Prostate gland (tissue), 2 donors: ENCODE measurements around the gene HYCC1. TPM values are rescaled to one million over a fixed set of nuclear protein-coding genes. Genes with fewer than 3 reads are reported as not detected.
"Not testable (repeated sequence)": the region's sequence is repeated elsewhere in the genome, so short reads cannot be mapped to it uniquely, and the experiment has no call there.

Experiments
- DNase-seq: peaks from one replicate; pipeline ENCODE4 v3.0.0-alpha.2; 2019; ENCODE audit warnings: low spot score
- H3K27ac ChIP-seq, 2 donors: fragments of 200-600 bp; sonication (generic); 2 replicates each; pipeline ENCODE4 v1.5.1; 2017 to 2019
- H3K27me3 ChIP-seq: fragments of 200-600 bp; sonication (generic); replicated peaks from 2 replicates; pipeline ENCODE4 v1.5.1; 2019; ENCODE audit not compliant: insufficient read depth
- H3K36me3 ChIP-seq, 2 donors: fragments of 200-600 bp; sonication (generic); 1 replicate in 1 of 2; 2 replicates in 1 of 2; pipeline versions ENCODE4 v1.5.1 to v1.8.1; 2017 to 2019
- H3K4me1 ChIP-seq: fragments of 200-600 bp; sonication (generic); replicated peaks from 2 replicates; pipeline ENCODE4 v1.5.1; 2019
- H3K4me3 ChIP-seq, 2 donors: fragments of 200-600 bp; sonication (generic); 2 replicates each; pipeline ENCODE4 v1.5.1; 2017 to 2019
- H3K9me3 ChIP-seq: fragments of 200-600 bp; sonication (generic); 2 replicates; pipeline ENCODE4 v1.5.1; 2017
- CTCF ChIP-seq, 4 experiments: fragments of 200-600 bp in 2 of 4; fragments of 450-650 bp in 2 of 4; sonication (generic) in 2 of 4; IDR thresholded peaks; 1 replicate in 3 of 4; 2 replicates in 1 of 4; pipeline ENCODE4 v1.5.1; 2016 to 2019; ENCODE audit warnings: antibody characterized with exemption in 4 of 4, mild to moderate bottlenecking in 2 of 4, moderate library complexity in 2 of 4
- POLR2A ChIP-seq: fragments of 450-650 bp; IDR thresholded peaks from one replicate; pipeline ENCODE4 v1.6.1; 2016; ENCODE audit warnings: antibody characterized with exemption, mild to moderate bottlenecking
- POLR2AphosphoS5 ChIP-seq: sonication (generic); formaldehyde crosslinking; IDR thresholded peaks from one replicate; pipeline ENCODE4 v1.6.1; 2017; ENCODE audit warnings: antibody characterized with exemption
- WGBS: methylation state at CpG from one replicate; pipeline ENCODE4 v1.1.5; 2018; 5-methylcytosine and 5-hydroxymethylcytosine counted together
- intact Hi-C: fragments of 100-400 bp; cut with DNase I; formaldehyde crosslinking; loops from one replicate; pipeline ENCODE4 v1.14.2; 2022
- total RNA-seq, 2 donors: library from RNA; depleted of rRNA; stranded (reverse); fragments of >200 nt; gene quantifications; one replicate each; pipeline ENCODE4 v1.1.0, GENCODE V29; 2016

Gene HYCC1
- total RNA-seq, 2 donors from 2014 or later = 15.7 to 18.3 TPM

DNA sequence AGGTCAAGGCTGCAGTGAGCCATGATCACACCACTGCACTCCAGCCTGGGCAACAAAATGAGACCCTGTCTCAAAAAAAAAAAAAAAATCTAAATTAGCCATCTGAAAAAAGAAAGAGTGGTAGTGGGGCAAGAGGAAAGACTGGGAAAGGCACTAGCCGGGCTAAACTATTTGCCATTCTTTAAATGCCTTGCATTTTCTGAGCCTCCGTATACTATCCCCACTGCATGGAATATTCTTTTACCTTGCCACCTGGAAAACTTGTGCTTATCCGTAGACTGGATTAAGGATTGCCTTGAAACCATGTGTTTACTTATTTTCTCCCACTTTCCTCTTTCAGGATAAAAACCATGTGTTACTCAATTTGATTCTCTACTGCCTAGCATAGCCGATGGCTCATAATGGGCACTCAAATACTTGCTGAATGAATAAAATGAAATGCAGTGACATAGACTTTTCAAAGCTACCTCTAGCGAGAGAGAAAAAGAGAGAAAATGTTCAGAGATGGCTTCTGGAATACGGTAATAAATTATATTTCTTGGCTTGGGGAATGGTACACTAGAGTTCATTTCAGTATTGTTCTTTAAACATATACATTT is 30.6 kb downstream of the HYCC1 start:
- no peaks in the 10 kb centered on the region for H3K4me1 ChIP-seq
- DNase-seq = no peak
- no peaks in the 10 kb centered on the region for H3K27me3 ChIP-seq
- 96% methylated on average over 6 of the region's 6 CpGs for WGBS
- intact Hi-C loops = no loop called here
- no peaks in the 10 kb centered on the region for H3K9me3 ChIP-seq
- no peak overlapping the region for H3K27ac ChIP-seq
- H3K4me3 ChIP-seq = no peak overlapping the region
- no peaks in the 10 kb centered on the region for H3K36me3 ChIP-seq
- TF ChIP-seq CTCF (IDR thresholded peaks at IDR 0.05) = no peak
- TF ChIP-seq POLR2AphosphoS5 = no peak
- no peak for TF ChIP-seq POLR2A

- Histone ChIP-seq H3K9me3 (no peaks in the 10 kb centered on the region), H3K27me3 (no peaks in the 10 kb centered on the region), H3K4me1 (no peaks in the 10 kb centered on the region), H3K4me3 (no peak overlapping the region), H3K36me3 (no peaks in the 10 kb centered on the region), H3K27ac (no peak overlapping the region)
- TF ChIP-seq POLR2AphosphoS5 (no peak), CTCF (IDR thresholded peaks at IDR 0.05) (no peak), POLR2A (no peak)
- intact Hi-C loops = no loop called here
- WGBS = 83% methylated on average over 3 of the region's 3 CpGs
- no peak for DNase-seq
Observed at GRCh38 chr7:22980422-22980821, 33.5 kb downstream of the HYCC1 start.

DNA sequence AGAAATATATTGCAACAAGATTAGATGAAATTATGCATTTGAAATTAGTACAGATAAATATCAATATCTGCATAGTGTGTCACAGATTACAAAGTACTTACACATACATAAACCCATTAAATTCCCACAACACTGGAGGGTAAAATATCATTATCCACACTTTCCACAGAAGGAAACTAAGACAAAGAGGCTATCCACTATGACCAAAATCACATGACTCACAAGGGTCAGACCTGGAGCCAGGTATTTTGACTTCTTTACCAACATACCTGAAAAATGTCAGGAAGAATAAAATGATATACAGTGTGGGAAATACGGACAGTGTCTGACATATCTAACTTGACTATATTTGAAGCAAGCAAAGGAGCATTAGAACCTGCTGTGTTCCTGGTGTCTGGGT is 34.1 kb downstream of the HYCC1 start:
- TF ChIP-seq POLR2A (no peak), POLR2AphosphoS5 (no peak), CTCF (IDR thresholded peaks at IDR 0.05) (no peak)
- no peak for DNase-seq
- no peak overlapping the region for H3K4me3 ChIP-seq
- H3K27ac ChIP-seq = no peak overlapping the region
- H3K36me3 ChIP-seq = no peaks in the 10 kb centered on the region
- 100% methylated on average over 1 of the region's 1 CpG for WGBS
- no peaks in the 10 kb centered on the region for H3K4me1 ChIP-seq
- no peaks in the 10 kb centered on the region for H3K9me3 ChIP-seq
- intact Hi-C loops = no loop called here
- H3K27me3 ChIP-seq = no peaks in the 10 kb centered on the region

DNA sequence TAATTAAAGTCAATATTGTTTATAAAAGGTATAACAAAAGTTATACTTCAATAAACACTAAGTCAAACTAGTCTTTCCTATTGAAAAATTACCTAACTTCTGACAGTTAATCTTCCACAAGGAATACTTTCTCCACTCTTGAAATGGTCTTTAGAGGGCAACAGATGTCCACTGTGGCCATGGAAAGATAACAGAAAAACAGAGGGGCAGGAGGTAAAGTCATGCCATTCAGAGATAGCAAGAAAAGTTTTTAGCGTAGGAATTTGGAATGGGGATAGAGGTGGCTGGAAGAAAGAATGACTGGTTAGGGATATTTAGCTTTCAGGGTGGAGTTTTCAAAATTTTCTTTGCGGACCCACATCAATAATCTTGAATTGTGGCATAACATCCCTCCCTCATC is 34.7 kb downstream of the HYCC1 start:
- Histone ChIP-seq H3K27me3 (no peaks in the 10 kb centered on the region), H3K36me3 (no peaks in the 10 kb centered on the region), H3K4me1 (no peaks in the 10 kb centered on the region), H3K4me3 (no peak overlapping the region), H3K27ac (no peak overlapping the region), H3K9me3 (no peaks in the 10 kb centered on the region)
- DNase-seq = no peak
- WGBS = 97% methylated on average over 2 of the region's 2 CpGs
- TF ChIP-seq CTCF (IDR thresholded peaks at IDR 0.05) (no peak), POLR2AphosphoS5 (no peak), POLR2A (no peak)
- intact Hi-C loops = no loop called here

- DNase-seq, intact Hi-C loops, H3K9me3 ChIP-seq, H3K4me1 ChIP-seq, H3K27me3 ChIP-seq, H3K36me3 ChIP-seq, H3K4me3 ChIP-seq, H3K27ac ChIP-seq: not testable (repeated sequence)
- WGBS = 60% methylated on average over 3 of the region's 3 CpGs
Observed at GRCh38 chr7:22974636-22975035, 39.3 kb downstream of the HYCC1 start.
